GM21737 (cell line): ENCODE results near the gene CCNG1.

Experiments
- ATAC-seq: cut with Tn5 transposase; IDR thresholded peaks from one replicate; pipeline ENCODE4 v1.9.1; 2021; ENCODE audit warnings: mild to moderate bottlenecking, moderate library complexity; ENCODE audit not compliant: unreplicated experiment

Gene CCNG1

DNA sequence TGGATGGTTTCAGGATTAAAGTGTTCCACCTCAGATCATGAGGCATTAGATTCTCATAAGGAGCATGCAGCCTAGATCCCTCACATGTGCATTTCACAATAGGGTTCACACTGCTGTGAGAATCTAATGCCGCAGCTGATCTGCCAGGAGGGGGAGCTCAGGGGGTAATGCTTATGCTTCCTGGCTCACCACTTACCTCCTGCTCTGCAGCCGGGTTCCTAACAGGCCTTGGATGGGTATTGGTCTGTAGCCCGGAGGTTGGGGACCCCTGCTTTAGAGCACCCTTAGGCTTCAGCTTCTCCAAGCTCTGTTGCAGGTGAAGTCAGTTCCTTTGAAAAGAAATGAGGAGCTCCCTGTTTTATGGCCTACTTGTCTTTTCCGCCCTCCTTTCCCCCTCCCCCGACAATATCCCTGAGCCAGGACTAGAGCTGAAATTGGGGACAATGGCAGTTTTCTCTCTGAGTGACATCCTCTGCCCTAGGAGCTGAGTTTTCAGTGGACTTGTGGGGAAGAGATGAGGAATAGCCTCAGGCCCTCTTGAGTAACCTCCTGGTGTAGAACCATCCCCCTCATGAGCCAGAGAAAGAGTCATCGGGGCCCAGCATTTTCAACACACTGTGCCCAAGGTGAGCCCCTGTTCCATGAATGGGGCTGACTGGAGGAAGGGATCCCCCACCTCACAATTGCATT, 51.8 kb downstream of the CCNG1 start:
- ATAC-seq: no peak

- no peak for ATAC-seq
Measured at GRCh38 chr5:163489745-163490075, 52.3 kb downstream of the CCNG1 start.
